HUES48 (cell line): ENCODE data around the gene STRA6.
A peak's percentile ranks its signal among the peaks of the same experiment; 100 is the strongest.

ENCODE experiments used
- H3K27ac ChIP-seq: one replicate; pipeline ENCODE4 v1.7.0; 2013; ENCODE audit warnings: low read depth, low read length, inconsistent platforms
- H3K27me3 ChIP-seq: 2 replicates; pipeline ENCODE4 v1.6.1; 2013; ENCODE audit warnings: mild to moderate bottlenecking, low read length; ENCODE audit not compliant: control insufficient read depth, insufficient read depth
- H3K36me3 ChIP-seq: 2 replicates; pipeline ENCODE4 v1.6.1; 2013; ENCODE audit warnings: low read length; ENCODE audit not compliant: control insufficient read depth, insufficient read depth
- H3K4me1 ChIP-seq: 2 replicates; pipeline ENCODE4 v1.6.1; 2013; ENCODE audit warnings: mild to moderate bottlenecking, low read length; ENCODE audit not compliant: control insufficient read depth, insufficient read depth
- H3K4me3 ChIP-seq: 2 replicates; pipeline ENCODE4 v1.5.1; 2013; ENCODE audit warnings: mild to moderate bottlenecking, low read depth, low read length
- H3K9ac ChIP-seq: 2 replicates; pipeline ENCODE4 v1.6.1; 2013; ENCODE audit warnings: mild to moderate bottlenecking, low read depth, low read length, moderate library complexity
- H3K9me3 ChIP-seq: 2 replicates; pipeline ENCODE4 v1.6.1; 2013; ENCODE audit warnings: low read length; ENCODE audit not compliant: control insufficient read depth, insufficient read depth

The STRA6 gene

GRCh38 chr15:74205582-74205947 is 3.0 kb upstream of the STRA6 start:
- Histone ChIP-seq H3K9me3 (no peaks in the 10 kb centered on the region), H3K27me3 (peaks cover 30% of the 10 kb centered on the region), H3K9ac (no peak overlapping the region), H3K4me3 (no peak overlapping the region), H3K4me1 (peaks cover 54% of the 10 kb centered on the region), H3K36me3 (no peaks in the 10 kb centered on the region), H3K27ac (no peak overlapping the region)

- peak overlapping the region; percentile 60 for H3K4me3 ChIP-seq
- no peaks in the 10 kb centered on the region for H3K9me3 ChIP-seq
- no peak overlapping the region for H3K9ac ChIP-seq
- peaks cover 27% of the 10 kb centered on the region for H3K27me3 ChIP-seq
- H3K27ac ChIP-seq = peak overlapping the region; percentile 79
- H3K4me1 ChIP-seq = peaks cover 43% of the 10 kb centered on the region
- no peaks in the 10 kb centered on the region for H3K36me3 ChIP-seq
Measured at GRCh38 chr15:74203914-74204431, 1.4 kb upstream of the STRA6 start.

- Histone ChIP-seq H3K9ac (no peak overlapping the region; the same call in 1 of the 2 replicates), H3K27me3 (peaks cover 14% of the 10 kb centered on the region), H3K27ac (peak overlapping the region; percentile 79), H3K9me3 (no peaks in the 10 kb centered on the region), H3K36me3 (no peaks in the 10 kb centered on the region), H3K4me3 (peak overlapping the region; percentile 60), H3K4me1 (peaks cover 35% of the 10 kb centered on the region)
Measured at GRCh38 chr15:74201710-74202420, 722 bp downstream of the STRA6 start.

- Histone ChIP-seq H3K9ac (no peak overlapping the region), H3K4me3 (no peak overlapping the region), H3K27ac (no peak overlapping the region)
Measured at GRCh38 chr15:74200871-74201419, 1.6 kb downstream of the STRA6 start.

GRCh38 chr15:74200412-74200815 is 2.2 kb downstream of the STRA6 start:
- Histone ChIP-seq H3K27ac (no peak overlapping the region), H3K4me3 (no peak overlapping the region), H3K27me3 (peaks cover 10% of the 10 kb centered on the region), H3K4me1 (peaks cover 35% of the 10 kb centered on the region), H3K36me3 (no peaks in the 10 kb centered on the region), H3K9me3 (no peaks in the 10 kb centered on the region), H3K9ac (no peak overlapping the region)

More at GRCh38 chr15:74200871-74201419, 1.6 kb downstream of the STRA6 start:
- Histone ChIP-seq H3K27me3 (peaks cover 10% of the 10 kb centered on the region), H3K4me1 (peaks cover 35% of the 10 kb centered on the region), H3K9me3 (no peaks in the 10 kb centered on the region), H3K36me3 (no peaks in the 10 kb centered on the region)

- H3K4me1 ChIP-seq = peaks cover 33% of the 10 kb centered on the region
- no peaks in the 10 kb centered on the region for H3K36me3 ChIP-seq
- H3K9me3 ChIP-seq = no peaks in the 10 kb centered on the region
- H3K4me3 ChIP-seq = no peak overlapping the region
- H3K27me3 ChIP-seq = peaks cover 4% of the 10 kb centered on the region
- H3K27ac ChIP-seq = no peak overlapping the region
- no peak overlapping the region for H3K9ac ChIP-seq
Measured at GRCh38 chr15:74199297-74199652, 3.3 kb downstream of the STRA6 start.

- no peaks in the 10 kb centered on the region; the same call in 1 of the 2 replicates for H3K27me3 ChIP-seq
- no peak overlapping the region for H3K27ac ChIP-seq
- H3K4me3 ChIP-seq = no peak overlapping the region
- H3K9ac ChIP-seq = no peak overlapping the region
- no peaks in the 10 kb centered on the region for H3K9me3 ChIP-seq
- no peaks in the 10 kb centered on the region for H3K36me3 ChIP-seq
- peaks cover 20% of the 10 kb centered on the region for H3K4me1 ChIP-seq
Measured at GRCh38 chr15:74197176-74197965, 5.2 kb downstream of the STRA6 start.

GRCh38 chr15:74196175-74196574 is 6.4 kb downstream of the STRA6 start:
- Histone ChIP-seq H3K4me3 (no peak overlapping the region), H3K36me3 (no peaks in the 10 kb centered on the region), H3K9me3 (no peaks in the 10 kb centered on the region), H3K9ac (no peak overlapping the region), H3K27ac (no peak overlapping the region), H3K4me1 (peaks cover 11% of the 10 kb centered on the region), H3K27me3 (no peaks in the 10 kb centered on the region; the same call in 1 of the 2 replicates)

- no peaks in the 10 kb centered on the region for H3K9me3 ChIP-seq
- H3K27me3 ChIP-seq = no peaks in the 10 kb centered on the region
- no peaks in the 10 kb centered on the region for H3K4me1 ChIP-seq
- no peaks in the 10 kb centered on the region for H3K36me3 ChIP-seq
- no peak overlapping the region for H3K9ac ChIP-seq
- no peak overlapping the region for H3K4me3 ChIP-seq
- no peak overlapping the region for H3K27ac ChIP-seq
Measured at GRCh38 chr15:74194572-74195559, 7.7 kb downstream of the STRA6 start.

GRCh38 chr15:74193905-74194304 is 8.7 kb downstream of the STRA6 start:
- no peaks in the 10 kb centered on the region for H3K4me1 ChIP-seq
- H3K27ac ChIP-seq = no peak overlapping the region

More at GRCh38 chr15:74193905-74194304, 8.7 kb downstream of the STRA6 start:
- Histone ChIP-seq H3K9me3 (no peaks in the 10 kb centered on the region), H3K36me3 (no peaks in the 10 kb centered on the region), H3K27me3 (no peaks in the 10 kb centered on the region), H3K4me3 (no peak overlapping the region), H3K9ac (no peak overlapping the region)
